OCI-LY1 (cell line): ENCODE results near the gene IKZF1.

Source experiments
- EZH2 ChIP-seq: fragments of 200-600 bp; sonication (generic), shearing (Covaris generic); IDR thresholded peaks from 2 replicates; pipeline ENCODE4 v1.8.0; 2017; ENCODE audit warnings: borderline replicate concordance, mixed run types, mild to moderate bottlenecking, antibody characterized with exemption, low read length, moderate library complexity, mixed read lengths
- TF ChIP-seq, protein P1 (sequence below): fragments of 200-600 bp; sonication (generic), shearing (Covaris generic); IDR thresholded peaks from 2 replicates; pipeline ENCODE4 v1.5.1; 2017; ENCODE audit warnings: mild to moderate bottlenecking, antibody characterized with exemption, low read length, moderate library complexity, mixed read lengths

- TF ChIP-seq, protein P1, sequence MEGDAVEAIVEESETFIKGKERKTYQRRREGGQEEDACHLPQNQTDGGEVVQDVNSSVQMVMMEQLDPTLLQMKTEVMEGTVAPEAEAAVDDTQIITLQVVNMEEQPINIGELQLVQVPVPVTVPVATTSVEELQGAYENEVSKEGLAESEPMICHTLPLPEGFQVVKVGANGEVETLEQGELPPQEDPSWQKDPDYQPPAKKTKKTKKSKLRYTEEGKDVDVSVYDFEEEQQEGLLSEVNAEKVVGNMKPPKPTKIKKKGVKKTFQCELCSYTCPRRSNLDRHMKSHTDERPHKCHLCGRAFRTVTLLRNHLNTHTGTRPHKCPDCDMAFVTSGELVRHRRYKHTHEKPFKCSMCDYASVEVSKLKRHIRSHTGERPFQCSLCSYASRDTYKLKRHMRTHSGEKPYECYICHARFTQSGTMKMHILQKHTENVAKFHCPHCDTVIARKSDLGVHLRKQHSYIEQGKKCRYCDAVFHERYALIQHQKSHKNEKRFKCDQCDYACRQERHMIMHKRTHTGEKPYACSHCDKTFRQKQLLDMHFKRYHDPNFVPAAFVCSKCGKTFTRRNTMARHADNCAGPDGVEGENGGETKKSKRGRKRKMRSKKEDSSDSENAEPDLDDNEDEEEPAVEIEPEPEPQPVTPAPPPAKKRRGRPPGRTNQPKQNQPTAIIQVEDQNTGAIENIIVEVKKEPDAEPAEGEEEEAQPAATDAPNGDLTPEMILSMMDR, result no peak
- no peak for TF ChIP-seq EZH2
Observed at GRCh38 chr7:50272808-50273207, 31.7 kb upstream of the IKZF1 start.
